Mucosa of rectum (tissue), 2 donors: ENCODE data around the gene RNF128.
A peak's percentile ranks its signal among the peaks of the same experiment; 100 is the strongest.
"Not testable (repeated sequence)": the region's sequence is repeated elsewhere in the genome, so short reads cannot be mapped to it uniquely, and the experiment has no call there.

ENCODE experiments used
- H3K27ac ChIP-seq, 2 donors: one replicate each; pipeline ENCODE4 v1.7.0; 2013; ENCODE audit warnings: inconsistent platforms in 2 of 2, low read depth in 2 of 2, low read length in 2 of 2
- H3K27me3 ChIP-seq, 2 donors: one replicate each; pipeline ENCODE4 v1.7.0; 2013; ENCODE audit warnings: low read length in 2 of 2; ENCODE audit not compliant: control insufficient read depth in 2 of 2, insufficient read depth in 2 of 2
- H3K36me3 ChIP-seq, 2 donors: one replicate each; pipeline ENCODE4 v1.7.0; 2013; ENCODE audit warnings: low read length in 2 of 2; ENCODE audit not compliant: control insufficient read depth in 2 of 2, insufficient read depth in 2 of 2
- H3K4me1 ChIP-seq, 2 donors: one replicate each; pipeline ENCODE4 v1.7.0; 2013; ENCODE audit warnings: low read length in 2 of 2, mild to moderate bottlenecking in 1 of 2; ENCODE audit not compliant: control insufficient read depth in 2 of 2, insufficient read depth in 2 of 2
- H3K4me3 ChIP-seq, 2 donors: one replicate each; pipeline ENCODE4 v1.7.0; 2013; ENCODE audit warnings: low read length in 2 of 2
- H3K9ac ChIP-seq, 2 donors: one replicate each; pipeline ENCODE4 v1.7.0; 2013; ENCODE audit warnings: low read length in 2 of 2, low read depth in 1 of 2, mild to moderate bottlenecking in 1 of 2
- H3K9me3 ChIP-seq, 2 donors: one replicate each; pipeline ENCODE4 v1.7.0; 2013; ENCODE audit warnings: low read length in 2 of 2; ENCODE audit not compliant: control insufficient read depth in 2 of 2
- donor health status: healthy.
- donor health status: Normal muscosa, but diverticular disease.

RNF128 gene

GRCh38 chrX:106791495-106791894 is 65.0 kb downstream of the RNF128 start:
- Histone ChIP-seq H3K9me3 (no peaks in the 10 kb centered on the region), H3K27ac (no peak overlapping the region), H3K4me3 (no peak overlapping the region), H3K27me3 (no peaks in the 10 kb centered on the region), H3K9ac (no peak overlapping the region), H3K4me1 (no peaks in the 10 kb centered on the region), H3K36me3 (no peaks in the 10 kb centered on the region)

- H3K36me3 ChIP-seq, result no peaks in the 10 kb centered on the region
- H3K27me3 ChIP-seq, result peaks cover 2% of the 10 kb centered on the region in 2 donors
- H3K27ac ChIP-seq, result peak overlapping the region; percentile 34 to 50
- peak overlapping the region; percentile 82 to 86 for H3K4me3 ChIP-seq
- H3K9ac ChIP-seq, result peak overlapping the region; percentile 18 to 44
- peaks cover 0 to 4% of the 10 kb centered on the region in 2 donors for H3K4me1 ChIP-seq
- no peaks in the 10 kb centered on the region for H3K9me3 ChIP-seq
Observed at GRCh38 chrX:106802063-106802387, 75.5 kb downstream of the RNF128 start.

GRCh38 chrX:106802388-106803275 is 76.1 kb downstream of the RNF128 start, which contains the start of gene TBC1D8B:
TSS of gene TBC1D8B (plus strand) at chrX:106802673. CDS start at chrX:106802854, 181 bp downstream.
- Histone ChIP-seq H3K9ac (peak within 1 kb of the TSS; percentile 79 to 81), H3K9me3 (no peaks in the 10 kb centered on the region), H3K27ac (peak within 1 kb of the TSS; percentile 61 to 77), H3K4me3 (peak within 1 kb of the TSS; percentile 82 to 86), H3K4me1 (peaks cover 0 to 4% of the 10 kb centered on the region in 2 donors), H3K27me3 (peaks cover 2% of the 10 kb centered on the region in 2 donors), H3K36me3 (no peaks in the 10 kb centered on the region)

GRCh38 chrX:106811131-106811910 is 84.8 kb downstream of the RNF128 start:
- no peaks in the 10 kb centered on the region for H3K9me3 ChIP-seq
- no peak overlapping the region for H3K27ac ChIP-seq
- H3K27me3 ChIP-seq, result no peaks in the 10 kb centered on the region

GRCh38 chrX:106812930-106813329 is 86.4 kb downstream of the RNF128 start:
- H3K27ac ChIP-seq, H3K4me1 ChIP-seq, H3K27me3 ChIP-seq, H3K36me3 ChIP-seq, H3K9me3 ChIP-seq, H3K4me3 ChIP-seq, H3K9ac ChIP-seq: not testable (repeated sequence)

More at GRCh38 chrX:106811131-106811910, 84.8 kb downstream of the RNF128 start:
- Histone ChIP-seq H3K4me3 (no peak overlapping the region), H3K4me1 (no peaks in the 10 kb centered on the region), H3K36me3 (no peaks in the 10 kb centered on the region), H3K9ac (no peak overlapping the region)

- H3K4me1 ChIP-seq, H3K27ac ChIP-seq: not testable (repeated sequence)
Observed at GRCh38 chrX:106814093-106814492, 87.6 kb downstream of the RNF128 start.

More at GRCh38 chrX:106814093-106814492, 87.6 kb downstream of the RNF128 start:
- H3K36me3 ChIP-seq, H3K27me3 ChIP-seq, H3K9me3 ChIP-seq, H3K9ac ChIP-seq, H3K4me3 ChIP-seq: not testable (repeated sequence)
